Measurements from ENCODE around the gene SNAI1.

The SNAI1 gene

GRCh38 chr20:50001784-50002311 is 19.1 kb downstream of the SNAI1 start:
- no peak for TF ChIP-seq CTCF (conservative IDR thresholded peaks at IDR 0.05; ENCODE audit: low read length)
- no peak overlapping the region for H3K4me3 ChIP-seq (ENCODE audit: low read length)
- DNase-seq (ENCODE audit: low read depth) = no peak

GRCh38 chr20:50003253-50003656 is 20.5 kb downstream of the SNAI1 start:
- no peak for TF ChIP-seq CTCF (conservative IDR thresholded peaks at IDR 0.05; ENCODE audit: low read length)

GRCh38 chr20:50004229-50004628 is 21.4 kb downstream of the SNAI1 start:
- TF ChIP-seq CTCF (conservative IDR thresholded peaks at IDR 0.05; ENCODE audit: low read length) = no peak
- H3K4me3 ChIP-seq (ENCODE audit: low read length) = no peak overlapping the region
- no peak for DNase-seq (ENCODE audit: low read depth)

More at GRCh38 chr20:50003253-50003656, 20.5 kb downstream of the SNAI1 start:
- DNase-seq (ENCODE audit: low read depth) = peak; percentile 87
- no peak overlapping the region for H3K4me3 ChIP-seq (ENCODE audit: low read length)

GRCh38 chr20:50005471-50005981 is 22.7 kb downstream of the SNAI1 start:
- no peak for TF ChIP-seq CTCF (conservative IDR thresholded peaks at IDR 0.05; ENCODE audit: low read length)
- DNase-seq (ENCODE audit: low read depth) = no peak
- H3K4me3 ChIP-seq (ENCODE audit: low read length) = no peak overlapping the region

- DNase-seq (ENCODE audit: low read depth) = no peak
- H3K4me3 ChIP-seq (ENCODE audit: low read length) = no peak overlapping the region
- no peak for TF ChIP-seq CTCF (conservative IDR thresholded peaks at IDR 0.05; ENCODE audit: low read length)
These were observed 24.6 kb downstream of the SNAI1 start for GRCh38 chr20:50007369-50007768.

GRCh38 chr20:50008007-50008406 is 25.2 kb downstream of the SNAI1 start:
- no peak for DNase-seq (ENCODE audit: low read depth)
- H3K4me3 ChIP-seq (ENCODE audit: low read length) = no peak overlapping the region
- TF ChIP-seq CTCF (conservative IDR thresholded peaks at IDR 0.05; ENCODE audit: low read length) = no peak
